GM23338 (cell line): ENCODE data around the gene SLC51A. TPM values are rescaled to one million over a fixed set of nuclear protein-coding genes. Genes with fewer than 3 reads are reported as not detected.

Experiments
- ATAC-seq: fragments of 200-7000 bp; cut with Tn5 transposase; 3 replicates; pipeline ENCODE4 v1.9.1; 2020
- DNase-seq: peaks from one replicate; pipeline ENCODE4 v3.0.0-alpha.2; 2015; ENCODE audit warnings: low spot score
- H2AFZ ChIP-seq: fragments of 200-600 bp; sonication (generic); 2 replicates; pipeline ENCODE4 v1.8.0; 2016; ENCODE audit warnings: antibody characterized with exemption, mild to moderate bottlenecking, moderate library complexity
- H3F3A ChIP-seq: fragments of 200-600 bp; sonication (generic); replicated peaks from 2 replicates; pipeline ENCODE4 v1.8.0; 2017; ENCODE audit warnings: antibody characterized with exemption, mixed run types, low read depth
- H3K27ac ChIP-seq: fragments of 200-600 bp; sonication (generic); 2 replicates; pipeline ENCODE4 v1.6.1; 2016; ENCODE audit warnings: low read depth
- H3K27me3 ChIP-seq: fragments of 200-600 bp; sonication (generic); 2 replicates; pipeline ENCODE4 v1.8.0; 2016; ENCODE audit warnings: mild to moderate bottlenecking, mixed run types, moderate library complexity; ENCODE audit not compliant: insufficient read depth
- H3K36me3 ChIP-seq: fragments of 200-600 bp; sonication (generic); 2 replicates; pipeline ENCODE4 v1.8.0; 2016; ENCODE audit warnings: mild to moderate bottlenecking; ENCODE audit not compliant: insufficient read depth
- H3K4me1 ChIP-seq: fragments of 200-600 bp; sonication (generic); 2 replicates; pipeline ENCODE4 v1.8.0; 2016; ENCODE audit warnings: mild to moderate bottlenecking, moderate library complexity; ENCODE audit not compliant: insufficient read depth
- H3K4me2 ChIP-seq: fragments of 200-600 bp; sonication (generic); 2 replicates; pipeline ENCODE4 v1.7.1; 2017; ENCODE audit warnings: mixed run types
- H3K4me3 ChIP-seq: fragments of 200-600 bp; sonication (generic); 2 replicates; pipeline ENCODE4 v1.6.1; 2016; ENCODE audit warnings: mixed run types
- H3K79me2 ChIP-seq: fragments of 200-600 bp; sonication (generic); replicated peaks from 2 replicates; pipeline ENCODE4 v1.8.0; 2017; ENCODE audit warnings: mild to moderate bottlenecking; ENCODE audit not compliant: insufficient read depth
- H3K9me2 ChIP-seq: fragments of 200-600 bp; sonication (generic); 2 replicates; pipeline ENCODE4 v1.8.0; 2017; ENCODE audit not compliant: insufficient read depth
- H4K20me1 ChIP-seq: fragments of 200-600 bp; sonication (generic); replicated peaks from 2 replicates; pipeline ENCODE4 v1.8.0; 2017; ENCODE audit warnings: mild to moderate bottlenecking; ENCODE audit not compliant: insufficient read depth
- H3K27ac Mint-ChIP-seq: 2 replicates; pipeline ENCODE4 v1.8.0; 2020; ENCODE audit warnings: inconsistent platforms, mild to moderate bottlenecking, moderate library complexity, mixed read lengths
- H3K27me3 Mint-ChIP-seq: 3 replicates; pipeline ENCODE4 v1.8.0; 2022; ENCODE audit warnings: low read depth, mild to moderate bottlenecking, moderate library complexity, mixed read lengths, inconsistent platforms; ENCODE audit not compliant: insufficient read depth, poor library complexity
- H3K36me3 Mint-ChIP-seq: 3 replicates; pipeline ENCODE4 v1.8.0; 2021; ENCODE audit warnings: low read depth, mild to moderate bottlenecking, inconsistent platforms, moderate library complexity, mixed read lengths
- H3K4me1 Mint-ChIP-seq: 3 replicates; pipeline ENCODE4 v1.8.0; 2020; ENCODE audit warnings: mild to moderate bottlenecking, inconsistent platforms, mixed read lengths
- H3K4me3 Mint-ChIP-seq: 3 replicates; pipeline ENCODE4 v1.8.0; 2021; ENCODE audit warnings: moderate library complexity, mild to moderate bottlenecking, inconsistent platforms, mixed read lengths
- H3K9me3 Mint-ChIP-seq: 3 replicates; pipeline ENCODE4 v1.8.0; 2020; ENCODE audit warnings: moderate library complexity, mild to moderate bottlenecking, inconsistent platforms, mixed read lengths
- CREB1 ChIP-seq: fragments of 250-450 bp; sonication (Bioruptor Pico); IDR thresholded peaks from 2 replicates; pipeline ENCODE4 v1.5.0; 2020; ENCODE audit warnings: low read depth, mild to moderate bottlenecking, moderate library complexity
- CTCF ChIP-seq, 2 experiments: fragments of 200-600 bp in 1 of 2; sonication (generic) in 1 of 2; conservative IDR thresholded peaks; 2 replicates each; pipeline versions ENCODE4 v1.5.1 to v1.6.1; 2016 to 2017; ENCODE audit warnings: antibody characterized with exemption in 2 of 2, low read depth in 2 of 2, mild to moderate bottlenecking in 2 of 2, moderate library complexity in 1 of 2
- ETS1 ChIP-seq: IDR thresholded peaks from 2 replicates; pipeline ENCODE4 v1.6.1; 2016; ENCODE audit warnings: antibody characterized with exemption
- EZH2 ChIP-seq: fragments of 200-600 bp; sonication (generic); IDR thresholded peaks from one replicate; pipeline ENCODE4 v1.8.0; 2017; ENCODE audit warnings: antibody characterized with exemption, mild to moderate bottlenecking, low read depth; ENCODE audit not compliant: unreplicated experiment
- EZH2phosphoT487 ChIP-seq: fragments of 200-600 bp; sonication (generic); IDR thresholded peaks from one replicate; pipeline ENCODE4 v1.8.1; 2018; ENCODE audit warnings: antibody characterized with exemption; ENCODE audit not compliant: unreplicated experiment
- JUNB ChIP-seq: IDR thresholded peaks from one replicate; pipeline ENCODE4 v1.6.1; 2016; ENCODE audit warnings: antibody characterized with exemption; ENCODE audit not compliant: unreplicated experiment
- NANOG ChIP-seq: IDR thresholded peaks from 2 replicates; pipeline ENCODE4 v1.6.1; 2016; ENCODE audit warnings: antibody characterized with exemption, borderline replicate concordance
- POLR2AphosphoS5 ChIP-seq: IDR thresholded peaks from 2 replicates; pipeline ENCODE4 v1.6.1; 2016; ENCODE audit warnings: antibody characterized with exemption, low read depth
- REST ChIP-seq: IDR thresholded peaks from one replicate; pipeline ENCODE4 v1.6.1; 2018; ENCODE audit warnings: antibody characterized with exemption; ENCODE audit not compliant: unreplicated experiment
- STAT1 ChIP-seq: IDR thresholded peaks from one replicate; pipeline ENCODE4 v1.6.1; 2016; ENCODE audit warnings: antibody characterized with exemption; ENCODE audit not compliant: unreplicated experiment
- ZNF114 ChIP-seq: fragments of 250-450 bp; sonication (Bioruptor Pico); IDR thresholded peaks from 2 replicates; pipeline ENCODE4 v1.5.0; 2020; ENCODE audit warnings: mild to moderate bottlenecking, moderate library complexity
- ZNF331 ChIP-seq: fragments of 250-450 bp; sonication (Bioruptor Pico); IDR thresholded peaks from 2 replicates; pipeline ENCODE4 v1.5.0; 2020; ENCODE audit warnings: low read depth, mild to moderate bottlenecking, moderate library complexity
- polyA plus RNA-seq: library from polyadenylated mRNA; unstranded; fragments of >200 nt; fragmentation: Nextera tagmentation; extraction: Ambion mirVana; gene quantifications from 2 replicates; pipeline ENCODE4 v1.2.1, GENCODE V29; 2016
- total RNA-seq: library from RNA; depleted of rRNA; stranded (reverse); fragments of >200 nt; shearing (Covaris generic); gene quantifications from 2 replicates; pipeline ENCODE4 v1.2.3, GENCODE V29; 2014
- TF ChIP-seq, protein P1 (sequence below): fragments of 250-450 bp; sonication (Bioruptor Pico); IDR thresholded peaks from 2 replicates; pipeline ENCODE4 v1.5.0; 2020; ENCODE audit warnings: mild to moderate bottlenecking, moderate library complexity

SLC51A gene
- total and polyA plus RNA-seq, 2 experiments from 2014 or later: 4.0 to 6.7 TPM

- Histone ChIP-seq H3K27me3 (no peaks in the 10 kb centered on the region), H3F3A (peaks cover 10% of the 10 kb centered on the region; the same call in 1 of the 2 replicates), H3K4me2 (peak overlapping the region; percentile 89), H3K79me2 (no peaks in the 10 kb centered on the region), H4K20me1 (no peaks in the 10 kb centered on the region), H2AFZ (no peak overlapping the region), H3K9me2 (no peaks in the 10 kb centered on the region), H3K4me3 (peak overlapping the region; percentile 60), H3K36me3 (no peaks in the 10 kb centered on the region; the same call in 1 of the 2 replicates), H3K4me1 (peaks cover 9% of the 10 kb centered on the region; the same call in 1 of the 2 replicates), H3K27ac (no peak overlapping the region)
- H3K36me3 Mint-ChIP-seq: no peaks in the 10 kb centered on the region
- H3K9me3 Mint-ChIP-seq: no peaks in the 10 kb centered on the region; the same call in 2 of the 3 replicates
- H3K4me1 Mint-ChIP-seq: peaks cover 25% of the 10 kb centered on the region
- peaks cover 18% of the 10 kb centered on the region for H3K27me3 Mint-ChIP-seq
- H3K27ac Mint-ChIP-seq: no peak overlapping the region
- H3K4me3 Mint-ChIP-seq: peak overlapping the region; percentile 75
- DNase-seq (no peak), ATAC-seq (no peak)
- no peak for TF ChIP-seq ETS1
- no peak for TF ChIP-seq POLR2AphosphoS5
- no peak for TF ChIP-seq NANOG
- TF ChIP-seq, protein P1, sequence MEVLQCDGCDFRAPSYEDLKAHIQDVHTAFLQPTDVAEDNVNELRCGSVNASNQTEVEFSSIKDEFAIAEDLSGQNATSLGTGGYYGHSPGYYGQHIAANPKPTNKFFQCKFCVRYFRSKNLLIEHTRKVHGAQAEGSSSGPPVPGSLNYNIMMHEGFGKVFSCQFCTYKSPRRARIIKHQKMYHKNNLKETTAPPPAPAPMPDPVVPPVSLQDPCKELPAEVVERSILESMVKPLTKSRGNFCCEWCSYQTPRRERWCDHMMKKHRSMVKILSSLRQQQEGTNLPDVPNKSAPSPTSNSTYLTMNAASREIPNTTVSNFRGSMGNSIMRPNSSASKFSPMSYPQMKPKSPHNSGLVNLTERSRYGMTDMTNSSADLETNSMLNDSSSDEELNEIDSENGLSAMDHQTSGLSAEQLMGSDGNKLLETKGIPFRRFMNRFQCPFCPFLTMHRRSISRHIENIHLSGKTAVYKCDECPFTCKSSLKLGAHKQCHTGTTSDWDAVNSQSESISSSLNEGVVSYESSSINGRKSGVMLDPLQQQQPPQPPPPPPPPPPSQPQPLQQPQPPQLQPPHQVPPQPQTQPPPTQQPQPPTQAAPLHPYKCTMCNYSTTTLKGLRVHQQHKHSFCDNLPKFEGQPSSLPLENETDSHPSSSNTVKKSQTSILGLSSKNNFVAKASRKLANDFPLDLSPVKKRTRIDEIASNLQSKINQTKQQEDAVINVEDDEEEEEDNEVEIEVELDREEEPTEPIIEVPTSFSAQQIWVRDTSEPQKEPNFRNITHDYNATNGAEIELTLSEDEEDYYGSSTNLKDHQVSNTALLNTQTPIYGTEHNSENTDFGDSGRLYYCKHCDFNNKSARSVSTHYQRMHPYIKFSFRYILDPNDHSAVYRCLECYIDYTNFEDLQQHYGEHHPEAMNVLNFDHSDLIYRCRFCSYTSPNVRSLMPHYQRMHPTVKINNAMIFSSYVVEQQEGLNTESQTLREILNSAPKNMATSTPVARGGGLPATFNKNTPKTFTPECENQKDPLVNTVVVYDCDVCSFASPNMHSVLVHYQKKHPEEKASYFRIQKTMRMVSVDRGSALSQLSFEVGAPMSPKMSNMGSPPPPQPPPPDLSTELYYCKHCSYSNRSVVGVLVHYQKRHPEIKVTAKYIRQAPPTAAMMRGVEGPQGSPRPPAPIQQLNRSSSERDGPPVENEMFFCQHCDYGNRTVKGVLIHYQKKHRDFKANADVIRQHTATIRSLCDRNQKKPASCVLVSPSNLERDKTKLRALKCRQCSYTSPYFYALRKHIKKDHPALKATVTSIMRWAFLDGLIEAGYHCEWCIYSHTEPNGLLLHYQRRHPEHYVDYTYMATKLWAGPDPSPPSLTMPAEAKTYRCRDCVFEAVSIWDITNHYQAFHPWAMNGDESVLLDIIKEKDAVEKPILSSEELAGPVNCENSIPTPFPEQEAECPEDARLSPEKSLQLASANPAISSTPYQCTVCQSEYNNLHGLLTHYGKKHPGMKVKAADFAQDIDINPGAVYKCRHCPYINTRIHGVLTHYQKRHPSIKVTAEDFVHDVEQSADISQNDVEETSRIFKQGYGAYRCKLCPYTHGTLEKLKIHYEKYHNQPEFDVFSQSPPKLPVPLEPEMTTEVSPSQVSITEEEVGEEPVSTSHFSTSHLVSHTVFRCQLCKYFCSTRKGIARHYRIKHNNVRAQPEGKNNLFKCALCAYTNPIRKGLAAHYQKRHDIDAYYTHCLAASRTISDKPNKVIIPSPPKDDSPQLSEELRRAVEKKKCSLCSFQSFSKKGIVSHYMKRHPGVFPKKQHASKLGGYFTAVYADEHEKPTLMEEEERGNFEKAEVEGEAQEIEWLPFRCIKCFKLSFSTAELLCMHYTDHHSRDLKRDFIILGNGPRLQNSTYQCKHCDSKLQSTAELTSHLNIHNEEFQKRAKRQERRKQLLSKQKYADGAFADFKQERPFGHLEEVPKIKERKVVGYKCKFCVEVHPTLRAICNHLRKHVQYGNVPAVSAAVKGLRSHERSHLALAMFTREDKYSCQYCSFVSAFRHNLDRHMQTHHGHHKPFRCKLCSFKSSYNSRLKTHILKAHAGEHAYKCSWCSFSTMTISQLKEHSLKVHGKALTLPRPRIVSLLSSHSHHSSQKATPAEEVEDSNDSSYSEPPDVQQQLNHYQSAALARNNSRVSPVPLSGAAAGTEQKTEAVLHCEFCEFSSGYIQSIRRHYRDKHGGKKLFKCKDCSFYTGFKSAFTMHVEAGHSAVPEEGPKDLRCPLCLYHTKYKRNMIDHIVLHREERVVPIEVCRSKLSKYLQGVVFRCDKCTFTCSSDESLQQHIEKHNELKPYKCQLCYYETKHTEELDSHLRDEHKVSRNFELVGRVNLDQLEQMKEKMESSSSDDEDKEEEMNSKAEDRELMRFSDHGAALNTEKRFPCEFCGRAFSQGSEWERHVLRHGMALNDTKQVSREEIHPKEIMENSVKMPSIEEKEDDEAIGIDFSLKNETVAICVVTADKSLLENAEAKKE (CRISPR knock-in tag): no peak
- no peak for TF ChIP-seq CREB1 (CRISPR knock-in tag)
- no peak for TF ChIP-seq EZH2
- no peak for TF ChIP-seq CTCF (conservative IDR thresholded peaks at IDR 0.05; ENCODE audit: low read depth in 2 of 2)
- no peak for TF ChIP-seq ZNF331
- TF ChIP-seq EZH2phosphoT487: no peak
- no peak for TF ChIP-seq REST
- no peak for TF ChIP-seq STAT1
- TF ChIP-seq ZNF114 (CRISPR knock-in tag): no peak
- TF ChIP-seq JUNB: no peak
These were observed 1.2 kb downstream of the SLC51A start for GRCh38 chr3:196217307-196218154.
